ENCODE data around the gene PTPRD. TPM values are rescaled to one million over a fixed set of nuclear protein-coding genes. Genes with fewer than 3 reads are reported as not detected.

The PTPRD gene
- total RNA-seq, 1 donor from 2014 or later, result 136 TPM

DNA sequence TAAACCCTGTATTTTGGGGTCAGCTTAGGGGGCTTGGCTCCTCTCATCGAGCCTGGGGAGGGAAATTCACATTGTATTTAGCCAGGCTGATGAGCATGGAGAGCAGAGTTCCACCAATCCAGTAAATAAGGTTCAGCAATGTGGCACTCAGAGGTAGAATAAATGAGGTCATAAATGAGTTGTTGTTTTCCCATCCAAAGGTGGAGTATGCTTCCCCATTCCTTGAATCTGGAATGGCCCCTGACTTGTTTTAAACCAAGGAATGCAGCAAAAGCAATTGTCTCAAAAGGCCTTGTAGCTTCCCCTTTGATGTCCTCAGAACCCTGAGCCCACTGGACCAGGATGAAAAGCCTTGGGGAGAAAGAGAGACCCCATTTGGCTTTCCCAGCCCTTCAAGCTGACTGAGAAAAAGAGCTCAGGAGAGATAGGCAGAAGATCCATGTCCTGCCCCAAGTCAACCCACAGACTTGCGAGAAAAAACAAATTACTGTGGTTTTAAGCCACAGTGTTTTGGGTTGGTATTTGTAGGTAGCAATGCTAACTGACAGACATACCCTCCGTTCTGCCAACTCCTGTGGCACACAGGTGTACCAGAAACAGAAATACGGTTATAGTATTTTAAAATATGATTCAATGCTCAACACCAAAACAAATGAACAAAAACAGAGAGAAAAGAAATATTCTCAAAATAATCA lies 2247.2 kb downstream of the PTPRD start:
- Histone ChIP-seq H3K9me3 (ENCODE audit: low read depth) (no peaks in the 10 kb centered on the region), H3K79me2 (ENCODE audit: low read depth) (no peaks in the 10 kb centered on the region), H4K20me1 (ENCODE audit: low read depth) (no peaks in the 10 kb centered on the region), H3F3A (ENCODE audit: low read depth) (no peaks in the 10 kb centered on the region), H3K27ac (no peak overlapping the region), H3K36me3 (no peaks in the 10 kb centered on the region), H3K4me3 (no peak overlapping the region), H2AFZ (replicated peaks) (no peak overlapping the region), H3K4me1 (no peaks in the 10 kb centered on the region), H3K4me2 (no peak overlapping the region), H3K27me3 (no peaks in the 10 kb centered on the region), H3K9ac (no peak overlapping the region)
- no peaks in the 10 kb centered on the region for H3K4me1 Mint-ChIP-seq
- H3K36me3 Mint-ChIP-seq, result peaks cover 4% of the 10 kb centered on the region
- H3K27me3 Mint-ChIP-seq (ENCODE audit: insufficient read depth, low read depth), result no peaks in the 10 kb centered on the region
- H3K9me3 Mint-ChIP-seq, result no peaks in the 10 kb centered on the region
- TF ChIP-seq, protein P1, sequence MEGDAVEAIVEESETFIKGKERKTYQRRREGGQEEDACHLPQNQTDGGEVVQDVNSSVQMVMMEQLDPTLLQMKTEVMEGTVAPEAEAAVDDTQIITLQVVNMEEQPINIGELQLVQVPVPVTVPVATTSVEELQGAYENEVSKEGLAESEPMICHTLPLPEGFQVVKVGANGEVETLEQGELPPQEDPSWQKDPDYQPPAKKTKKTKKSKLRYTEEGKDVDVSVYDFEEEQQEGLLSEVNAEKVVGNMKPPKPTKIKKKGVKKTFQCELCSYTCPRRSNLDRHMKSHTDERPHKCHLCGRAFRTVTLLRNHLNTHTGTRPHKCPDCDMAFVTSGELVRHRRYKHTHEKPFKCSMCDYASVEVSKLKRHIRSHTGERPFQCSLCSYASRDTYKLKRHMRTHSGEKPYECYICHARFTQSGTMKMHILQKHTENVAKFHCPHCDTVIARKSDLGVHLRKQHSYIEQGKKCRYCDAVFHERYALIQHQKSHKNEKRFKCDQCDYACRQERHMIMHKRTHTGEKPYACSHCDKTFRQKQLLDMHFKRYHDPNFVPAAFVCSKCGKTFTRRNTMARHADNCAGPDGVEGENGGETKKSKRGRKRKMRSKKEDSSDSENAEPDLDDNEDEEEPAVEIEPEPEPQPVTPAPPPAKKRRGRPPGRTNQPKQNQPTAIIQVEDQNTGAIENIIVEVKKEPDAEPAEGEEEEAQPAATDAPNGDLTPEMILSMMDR (IDR thresholded peaks at IDR 0.05), result no peak
- no peak for TF ChIP-seq EZH2 (IDR thresholded peaks at IDR 0.05)
- TF ChIP-seq EZH2phosphoT487 (IDR thresholded peaks at IDR 0.05), result no peak
- H3K4me3 Mint-ChIP-seq, result no peak overlapping the region
- H3K27ac Mint-ChIP-seq, result no peak overlapping the region
- no peak for DNase-seq (ENCODE audit: low spot score)

GRCh38 chr9:8365029-8365428 lies 2247.8 kb downstream of the PTPRD start:
- H2AFZ ChIP-seq (replicated peaks), result no peak overlapping the region
- Mint-ChIP-seq H3K4me1 (no peaks in the 10 kb centered on the region), H3K9me3 (no peaks in the 10 kb centered on the region), H3K36me3 (peaks cover 4% of the 10 kb centered on the region), H3K4me3 (no peak overlapping the region), H3K27ac (no peak overlapping the region), H3K27me3 (ENCODE audit: insufficient read depth, low read depth) (no peaks in the 10 kb centered on the region)
- no peak overlapping the region for H3K4me3 ChIP-seq
- no peaks in the 10 kb centered on the region for H3F3A ChIP-seq (ENCODE audit: low read depth)
- no peaks in the 10 kb centered on the region for H3K9me3 ChIP-seq (ENCODE audit: low read depth)
- DNase-seq (ENCODE audit: low spot score), result no peak
- no peaks in the 10 kb centered on the region for H3K4me1 ChIP-seq
- H3K27ac ChIP-seq, result no peak overlapping the region
- no peak overlapping the region for H3K4me2 ChIP-seq
- TF ChIP-seq, protein P1 (IDR thresholded peaks at IDR 0.05), result no peak
- TF ChIP-seq EZH2phosphoT487 (IDR thresholded peaks at IDR 0.05), result no peak
- no peaks in the 10 kb centered on the region for H4K20me1 ChIP-seq (ENCODE audit: low read depth)
- no peaks in the 10 kb centered on the region for H3K27me3 ChIP-seq
- no peaks in the 10 kb centered on the region for H3K79me2 ChIP-seq (ENCODE audit: low read depth)
- no peak overlapping the region for H3K9ac ChIP-seq
- no peaks in the 10 kb centered on the region for H3K36me3 ChIP-seq

DNA sequence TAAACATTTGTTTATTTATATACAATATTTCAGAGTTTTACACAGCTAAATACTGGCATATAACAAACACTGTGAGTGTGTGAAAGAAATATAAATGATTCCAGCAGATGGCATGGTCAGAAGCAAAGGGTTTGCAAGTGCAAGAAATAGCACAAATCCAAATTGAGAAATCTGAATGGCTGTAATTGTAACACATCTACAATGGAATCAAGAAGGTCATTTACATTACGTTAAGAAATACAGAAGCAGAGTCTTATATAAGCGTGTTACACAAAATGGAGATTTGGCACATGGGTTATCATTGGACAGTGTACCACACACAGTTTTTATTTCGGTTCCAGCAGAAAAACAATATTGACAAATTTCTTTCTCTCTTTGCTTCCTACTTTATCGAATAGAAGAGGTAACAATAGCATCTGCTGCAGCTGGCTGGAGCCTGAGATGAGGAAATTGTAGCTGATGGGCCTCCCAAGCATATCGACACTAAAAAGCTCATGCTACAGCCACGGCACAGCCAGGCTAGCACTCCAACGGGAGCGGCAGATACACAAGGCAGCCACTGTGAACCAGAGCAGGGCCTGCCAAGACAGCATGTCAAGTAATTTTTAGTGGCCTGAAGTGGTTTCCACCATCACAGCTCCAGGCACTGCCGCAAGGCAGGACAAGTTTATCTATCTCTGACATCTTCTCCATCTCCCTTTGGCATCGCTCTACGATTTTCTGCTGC lies 2248.6 kb downstream of the PTPRD start:
- Mint-ChIP-seq H3K4me1 (no peaks in the 10 kb centered on the region), H3K27ac (no peak overlapping the region)
- TF ChIP-seq, protein P1 (IDR thresholded peaks at IDR 0.05), result no peak
- TF ChIP-seq EZH2phosphoT487 (IDR thresholded peaks at IDR 0.05) (no peak), EZH2 (IDR thresholded peaks at IDR 0.05) (no peak)

More for the DNA sequence above, 2248.6 kb downstream of the PTPRD start:
- Histone ChIP-seq H3F3A (ENCODE audit: low read depth) (no peaks in the 10 kb centered on the region), H3K4me2 (no peak overlapping the region), H3K27me3 (no peaks in the 10 kb centered on the region), H3K27ac (no peak overlapping the region), H2AFZ (replicated peaks) (no peak overlapping the region), H3K4me1 (no peaks in the 10 kb centered on the region), H3K36me3 (no peaks in the 10 kb centered on the region), H3K9ac (no peak overlapping the region), H3K4me3 (no peak overlapping the region), H3K9me3 (ENCODE audit: low read depth) (no peaks in the 10 kb centered on the region), H3K79me2 (ENCODE audit: low read depth) (no peaks in the 10 kb centered on the region), H4K20me1 (ENCODE audit: low read depth) (no peaks in the 10 kb centered on the region)
- Mint-ChIP-seq H3K9me3 (no peaks in the 10 kb centered on the region), H3K27me3 (ENCODE audit: insufficient read depth, low read depth) (no peaks in the 10 kb centered on the region), H3K36me3 (peaks cover 6% of the 10 kb centered on the region), H3K4me3 (no peak overlapping the region)
- no peak for DNase-seq (ENCODE audit: low spot score)

Data from neural progenitor cell (in vitro differentiated cells).